ENCODE measurements around the gene ANKRD34C. TPM values are rescaled to one million over a fixed set of nuclear protein-coding genes. Genes with fewer than 3 reads are reported as not detected.

The ANKRD34C gene
- total and polyA plus RNA-seq, 2 of the 8 experiments (the other 6 are each of a cell fraction or from before 2014, with no cell fraction given): 0.02 TPM; not detected in 1

DNA sequence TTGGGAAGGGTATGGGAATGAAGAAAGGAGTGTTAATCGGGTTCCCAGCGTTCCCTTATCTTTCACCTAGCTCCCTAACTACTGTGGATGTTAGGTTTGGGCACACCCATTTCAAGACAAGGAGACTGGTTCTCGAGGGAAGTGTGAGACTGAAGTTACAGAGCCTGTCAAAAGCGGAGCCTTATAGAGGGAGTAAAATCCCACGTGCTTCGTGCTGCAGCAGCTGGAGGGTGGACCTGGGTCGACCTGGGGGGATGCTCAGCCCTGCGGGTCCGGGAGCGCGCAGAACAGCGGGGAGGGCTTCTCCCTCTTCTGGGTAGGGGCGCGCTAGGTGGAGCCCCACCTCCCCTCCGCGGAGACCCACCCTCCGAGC, 28.1 kb downstream of the ANKRD34C start (continued):
- TF ChIP-seq CTBP2 (IDR thresholded peaks at IDR 0.05; ENCODE audit: borderline replicate concordance, insufficient read depth, insufficient read length, low read length) (no peak), PHF8 (conservative IDR thresholded peaks at IDR 0.05; ENCODE audit: low read depth, low read length) (no peak), CBX5 (IDR thresholded peaks at IDR 0.05; ENCODE audit: low read depth, low read length) (no peak), TAF7 (optimal IDR thresholded peaks at IDR 0.05; ENCODE audit: borderline replicate concordance, low read depth, low read length) (no peak), RBBP5 (IDR thresholded peaks at IDR 0.05; ENCODE audit: borderline replicate concordance, low read depth, low read length) (no peak), CTCF (IDR thresholded peaks at IDR 0.05; ENCODE audit: control extremely low read depth in 1 of 3, insufficient read depth in 1 of 3, low read depth in 1 of 3, low read length in 3 of 3) (no peak), RXRA (IDR thresholded peaks at IDR 0.05; ENCODE audit: insufficient read depth, low read depth, low read length) (no peak), POLR2A (IDR thresholded peaks at IDR 0.05; ENCODE audit: control extremely low read depth in 1 of 2, low read depth in 2 of 2, low read length in 2 of 2) (no peak), SIN3A (conservative IDR thresholded peaks at IDR 0.05 in 1 of 2, IDR thresholded peaks at IDR 0.05 in 1 of 2; ENCODE audit: low read depth in 1 of 2, low read length in 2 of 2) (peak; percentile 43 to 70; a peak in 2 of 4 replicates), SP4 (IDR thresholded peaks at IDR 0.05; ENCODE audit: low read length) (no peak), SAP30 (IDR thresholded peaks at IDR 0.05; ENCODE audit: insufficient read depth, insufficient replicate concordance, low read length) (peak; percentile 69)
